GM23338 (cell line): ENCODE data around the gene FAM221A. TPM values are rescaled to one million over a fixed set of nuclear protein-coding genes. Genes with fewer than 3 reads are reported as not detected.

Experiments used
- CREB1 ChIP-seq: fragments of 250-450 bp; sonication (Bioruptor Pico); IDR thresholded peaks from 2 replicates; pipeline ENCODE4 v1.5.0; 2020; ENCODE audit warnings: low read depth, mild to moderate bottlenecking, moderate library complexity
- EZH2 ChIP-seq: fragments of 200-600 bp; sonication (generic); IDR thresholded peaks from one replicate; pipeline ENCODE4 v1.8.0; 2017; ENCODE audit warnings: antibody characterized with exemption, mild to moderate bottlenecking, low read depth; ENCODE audit not compliant: unreplicated experiment
- JUNB ChIP-seq: IDR thresholded peaks from one replicate; pipeline ENCODE4 v1.6.1; 2016; ENCODE audit warnings: antibody characterized with exemption; ENCODE audit not compliant: unreplicated experiment
- POLR2AphosphoS5 ChIP-seq: IDR thresholded peaks from 2 replicates; pipeline ENCODE4 v1.6.1; 2016; ENCODE audit warnings: antibody characterized with exemption, low read depth
- REST ChIP-seq: IDR thresholded peaks from one replicate; pipeline ENCODE4 v1.6.1; 2018; ENCODE audit warnings: antibody characterized with exemption; ENCODE audit not compliant: unreplicated experiment
- STAT1 ChIP-seq: IDR thresholded peaks from one replicate; pipeline ENCODE4 v1.6.1; 2016; ENCODE audit warnings: antibody characterized with exemption; ENCODE audit not compliant: unreplicated experiment
- ZNF114 ChIP-seq: fragments of 250-450 bp; sonication (Bioruptor Pico); IDR thresholded peaks from 2 replicates; pipeline ENCODE4 v1.5.0; 2020; ENCODE audit warnings: mild to moderate bottlenecking, moderate library complexity
- ZNF331 ChIP-seq: fragments of 250-450 bp; sonication (Bioruptor Pico); IDR thresholded peaks from 2 replicates; pipeline ENCODE4 v1.5.0; 2020; ENCODE audit warnings: low read depth, mild to moderate bottlenecking, moderate library complexity
- ZNF462 ChIP-seq: fragments of 250-450 bp; sonication (Bioruptor Pico); IDR thresholded peaks from 2 replicates; pipeline ENCODE4 v1.5.0; 2020; ENCODE audit warnings: mild to moderate bottlenecking, moderate library complexity
- polyA plus RNA-seq: library from polyadenylated mRNA; unstranded; fragments of >200 nt; fragmentation: Nextera tagmentation; extraction: Ambion mirVana; gene quantifications from 2 replicates; pipeline ENCODE4 v1.2.1, GENCODE V29; 2016
- total RNA-seq: library from RNA; depleted of rRNA; stranded (reverse); fragments of >200 nt; shearing (Covaris generic); gene quantifications from 2 replicates; pipeline ENCODE4 v1.2.3, GENCODE V29; 2014

The FAM221A gene
- total and polyA plus RNA-seq, 2 experiments from 2014 or later, result 31.4 to 35.7 TPM

GRCh38 chr7:23672033-23672432, 8.0 kb upstream of the FAM221A start (continued):
- TF ChIP-seq ZNF462 (CRISPR knock-in tag), result no peak
- TF ChIP-seq ZNF331 (CRISPR knock-in tag), result no peak
- no peak for TF ChIP-seq POLR2AphosphoS5
- TF ChIP-seq STAT1, result no peak
- TF ChIP-seq ZNF114, result no peak
- TF ChIP-seq JUNB, result no peak
- TF ChIP-seq CREB1 (CRISPR knock-in tag), result no peak
- no peak for TF ChIP-seq REST
- TF ChIP-seq EZH2, result no peak
